Activated naive CD4-positive, alpha-beta T cell treated with anti-CD3 and anti-CD28 coated beads, Interleukin-2, amount 50 U/mL, for 24 hours (primary cell): ENCODE data around the gene FIBCD1.

ENCODE experiments used
- H3K27ac Mint-ChIP-seq: one replicate; pipeline ENCODE4 v1.8.0; 2021; ENCODE audit warnings: mild to moderate bottlenecking, mixed read lengths
- H3K27me3 Mint-ChIP-seq: one replicate; pipeline ENCODE4 v1.8.0; 2021; ENCODE audit warnings: mixed read lengths
- H3K36me3 Mint-ChIP-seq: one replicate; pipeline ENCODE4 v1.8.0; 2021; ENCODE audit warnings: mixed read lengths
- H3K4me1 Mint-ChIP-seq: one replicate; pipeline ENCODE4 v1.8.0; 2021; ENCODE audit warnings: mixed read lengths
- H3K4me3 Mint-ChIP-seq: one replicate; pipeline ENCODE4 v1.8.0; 2021; ENCODE audit warnings: mild to moderate bottlenecking, mixed read lengths
- H3K9me3 Mint-ChIP-seq: one replicate; pipeline ENCODE4 v1.8.0; 2021; ENCODE audit warnings: mixed read lengths

Gene FIBCD1

DNA sequence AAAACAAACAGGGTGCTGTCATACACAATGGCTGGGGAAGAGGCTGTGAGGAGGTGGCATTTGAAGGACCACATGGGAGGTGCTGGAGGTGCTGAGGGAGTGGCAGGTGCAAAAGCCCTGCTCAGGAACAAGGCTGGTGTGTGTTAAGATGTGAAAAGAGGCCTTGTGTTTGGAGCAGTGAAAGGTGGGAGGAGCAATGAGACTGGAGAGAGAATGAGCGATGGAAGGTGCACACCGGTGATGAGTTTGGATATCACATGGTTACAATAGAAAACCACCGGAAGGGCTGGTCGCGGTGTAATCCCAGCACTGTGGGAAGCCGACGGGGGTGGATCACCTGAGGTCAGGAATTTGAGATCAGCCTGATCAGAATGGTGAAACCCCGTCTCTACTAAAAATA, 9.2 kb upstream of the FIBCD1 start:
- H3K4me3 Mint-ChIP-seq: no peak overlapping the region
- H3K4me1 Mint-ChIP-seq: no peaks in the 10 kb centered on the region
- H3K27me3 Mint-ChIP-seq: peaks cover 28% of the 10 kb centered on the region
- H3K36me3 Mint-ChIP-seq: no peaks in the 10 kb centered on the region
- H3K27ac Mint-ChIP-seq: no peak overlapping the region
- H3K9me3 Mint-ChIP-seq: no peaks in the 10 kb centered on the region

DNA sequence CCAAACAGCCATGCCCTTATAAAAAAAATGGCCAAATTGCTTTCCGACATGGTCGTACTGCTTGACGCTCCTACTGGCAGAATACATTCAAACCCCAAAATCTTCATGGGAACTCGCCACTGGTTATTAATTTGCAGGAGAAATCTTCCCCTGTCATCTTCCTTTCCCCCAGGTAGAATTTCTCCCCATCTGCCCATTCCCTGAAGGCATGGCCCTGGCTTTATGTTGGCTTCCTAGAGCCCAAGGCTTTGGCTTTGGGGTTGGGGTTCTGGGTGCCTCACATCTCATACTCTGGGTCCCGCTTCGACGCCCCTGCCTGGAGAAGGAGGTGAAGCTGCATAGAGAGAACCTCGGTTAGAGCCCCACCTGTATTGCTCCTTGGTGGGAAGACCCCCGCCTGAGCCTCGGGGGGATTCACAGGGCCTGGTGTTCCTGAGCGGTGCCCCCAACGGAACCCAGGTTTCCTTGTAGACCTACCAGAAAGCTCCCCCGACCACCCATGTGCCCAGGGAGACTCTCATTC, 8.6 kb upstream of the FIBCD1 start:
- H3K4me1 Mint-ChIP-seq: no peaks in the 10 kb centered on the region
- H3K36me3 Mint-ChIP-seq: no peaks in the 10 kb centered on the region
- H3K9me3 Mint-ChIP-seq: no peaks in the 10 kb centered on the region
- no peak overlapping the region for H3K4me3 Mint-ChIP-seq
- H3K27ac Mint-ChIP-seq: no peak overlapping the region
- H3K27me3 Mint-ChIP-seq: peaks cover 28% of the 10 kb centered on the region

GRCh38 chr9:130946766-130947617, 7.9 kb upstream of the FIBCD1 start:
- Mint-ChIP-seq H3K4me1 (no peaks in the 10 kb centered on the region), H3K9me3 (no peaks in the 10 kb centered on the region), H3K36me3 (no peaks in the 10 kb centered on the region), H3K27me3 (peaks cover 25% of the 10 kb centered on the region), H3K4me3 (no peak overlapping the region), H3K27ac (no peak overlapping the region)

DNA sequence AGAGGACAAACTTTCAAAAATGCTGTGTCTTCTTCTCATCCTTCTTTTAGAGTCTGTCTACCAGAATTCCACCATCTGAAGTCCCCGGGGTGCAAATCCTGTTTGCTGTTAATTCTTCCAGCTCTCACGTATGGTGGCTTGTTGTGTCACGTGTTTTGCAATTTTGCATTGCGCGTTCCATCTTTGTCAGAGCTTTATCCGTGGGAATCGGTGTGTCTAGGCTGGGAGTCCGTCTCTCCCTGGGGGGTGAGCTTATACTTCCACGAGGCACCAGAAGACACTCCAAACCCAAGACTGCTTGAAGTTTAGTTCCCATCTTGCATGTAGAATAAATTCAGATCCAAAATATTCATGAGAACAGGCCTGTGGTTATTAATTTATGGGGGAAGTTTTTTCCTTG, 6.1 kb upstream of the FIBCD1 start:
- no peak overlapping the region for H3K4me3 Mint-ChIP-seq
- peaks cover 40% of the 10 kb centered on the region for H3K27me3 Mint-ChIP-seq
- no peaks in the 10 kb centered on the region for H3K9me3 Mint-ChIP-seq
- no peaks in the 10 kb centered on the region for H3K36me3 Mint-ChIP-seq
- H3K4me1 Mint-ChIP-seq: peaks cover 6% of the 10 kb centered on the region
- H3K27ac Mint-ChIP-seq: no peak overlapping the region

GRCh38 chr9:130944510-130945058, 5.5 kb upstream of the FIBCD1 start:
- H3K27me3 Mint-ChIP-seq: peaks cover 40% of the 10 kb centered on the region

DNA sequence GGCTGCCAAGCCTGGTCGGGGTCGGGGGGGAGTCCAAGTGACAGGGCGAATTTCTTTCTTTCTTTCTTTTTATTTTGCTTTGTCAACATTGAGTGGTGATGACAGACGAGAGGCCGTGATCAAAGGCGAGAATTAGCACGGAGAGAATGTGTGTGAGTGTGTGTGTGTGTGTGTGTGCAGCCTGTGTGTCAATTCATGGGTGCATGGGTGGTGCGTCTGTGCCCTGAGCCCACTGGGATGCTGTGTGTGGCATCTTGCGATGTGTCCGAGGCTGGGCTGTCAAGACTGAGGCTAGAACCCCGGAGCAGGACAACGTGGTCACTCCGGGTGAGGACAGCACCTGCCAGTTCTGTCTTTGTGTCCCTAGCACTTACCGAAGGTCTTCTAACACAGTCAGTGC, 4.7 kb upstream of the FIBCD1 start:
- Mint-ChIP-seq H3K36me3 (no peaks in the 10 kb centered on the region), H3K9me3 (no peaks in the 10 kb centered on the region), H3K27me3 (peaks cover 38% of the 10 kb centered on the region), H3K4me1 (peaks cover 6% of the 10 kb centered on the region), H3K27ac (no peak overlapping the region), H3K4me3 (no peak overlapping the region)

More at GRCh38 chr9:130944510-130945058, 5.5 kb upstream of the FIBCD1 start:
- Mint-ChIP-seq H3K27ac (no peak overlapping the region), H3K4me1 (peaks cover 6% of the 10 kb centered on the region), H3K36me3 (no peaks in the 10 kb centered on the region), H3K9me3 (no peaks in the 10 kb centered on the region), H3K4me3 (no peak overlapping the region)

GRCh38 chr9:130943221-130943620, 4.2 kb upstream of the FIBCD1 start:
- Mint-ChIP-seq H3K27me3 (peaks cover 37% of the 10 kb centered on the region), H3K4me1 (peaks cover 6% of the 10 kb centered on the region), H3K27ac (no peak overlapping the region), H3K4me3 (no peak overlapping the region), H3K9me3 (no peaks in the 10 kb centered on the region), H3K36me3 (no peaks in the 10 kb centered on the region)

- H3K27ac Mint-ChIP-seq: no peak overlapping the region
- H3K36me3 Mint-ChIP-seq: no peaks in the 10 kb centered on the region
- peaks cover 38% of the 10 kb centered on the region for H3K27me3 Mint-ChIP-seq
- no peaks in the 10 kb centered on the region for H3K9me3 Mint-ChIP-seq
- H3K4me3 Mint-ChIP-seq: no peak overlapping the region
- peaks cover 6% of the 10 kb centered on the region for H3K4me1 Mint-ChIP-seq
These were observed 3.6 kb upstream of the FIBCD1 start for GRCh38 chr9:130942679-130943078.

DNA sequence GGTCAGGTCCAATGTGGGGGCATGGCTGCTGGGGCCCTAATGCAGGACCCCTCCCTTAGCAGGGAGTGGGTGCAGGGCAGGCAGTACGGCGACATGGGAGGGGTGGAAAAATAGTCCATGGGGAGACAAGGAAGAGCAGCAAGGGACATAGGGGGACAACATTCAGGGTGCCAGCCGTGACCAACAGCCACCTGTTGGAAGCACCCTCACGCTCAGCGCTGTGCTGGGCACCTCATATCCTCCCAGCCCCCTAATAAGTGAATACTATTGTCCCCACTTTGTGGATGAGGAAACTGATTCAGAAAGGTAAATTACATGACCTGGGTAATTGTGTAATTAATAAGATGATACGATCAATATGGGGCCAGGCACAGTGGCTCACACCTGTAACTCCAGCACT, 3.0 kb upstream of the FIBCD1 start:
- H3K36me3 Mint-ChIP-seq: no peaks in the 10 kb centered on the region
- no peak overlapping the region for H3K4me3 Mint-ChIP-seq
- peaks cover 38% of the 10 kb centered on the region for H3K27me3 Mint-ChIP-seq
- H3K27ac Mint-ChIP-seq: no peak overlapping the region
- H3K9me3 Mint-ChIP-seq: no peaks in the 10 kb centered on the region
- H3K4me1 Mint-ChIP-seq: peaks cover 7% of the 10 kb centered on the region

GRCh38 chr9:130940693-130941576, 1.9 kb upstream of the FIBCD1 start:
- Mint-ChIP-seq H3K27me3 (peaks cover 40% of the 10 kb centered on the region), H3K4me3 (peak overlapping the region; percentile 33), H3K4me1 (peaks cover 12% of the 10 kb centered on the region), H3K9me3 (no peaks in the 10 kb centered on the region), H3K36me3 (no peaks in the 10 kb centered on the region), H3K27ac (no peak overlapping the region)

DNA sequence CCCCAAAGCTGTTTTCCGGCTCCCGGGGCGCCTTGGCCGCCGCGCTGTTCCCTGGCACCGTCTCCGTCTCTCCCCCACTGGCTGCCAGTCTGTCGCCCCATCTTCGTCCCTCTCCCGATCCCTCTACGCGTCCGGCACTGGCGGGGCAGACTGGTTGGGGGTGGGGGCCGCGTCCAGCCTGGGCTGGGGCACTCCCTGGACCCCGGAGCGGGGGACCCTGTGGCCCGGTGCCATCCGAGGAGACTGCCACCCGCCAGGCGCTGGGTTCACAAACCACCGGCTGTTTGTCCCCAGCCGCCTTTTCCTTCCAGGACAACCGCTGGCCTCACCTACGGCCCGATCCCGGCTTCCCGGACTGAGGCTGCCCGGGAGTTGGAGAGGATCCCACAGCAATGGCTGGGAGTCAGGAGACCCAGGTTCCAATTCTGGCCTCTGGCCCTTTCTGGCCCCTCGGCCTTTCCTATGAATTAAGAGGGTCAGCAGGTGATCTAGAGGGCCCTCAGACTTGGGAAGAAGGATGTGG, 1.0 kb upstream of the FIBCD1 start:
- Mint-ChIP-seq H3K27me3 (peaks cover 38% of the 10 kb centered on the region), H3K4me3 (no peak overlapping the region), H3K36me3 (no peaks in the 10 kb centered on the region), H3K4me1 (peaks cover 12% of the 10 kb centered on the region), H3K9me3 (no peaks in the 10 kb centered on the region), H3K27ac (no peak overlapping the region)

GRCh38 chr9:130939405-130940026, 469 bp upstream of the FIBCD1 start:
- peak overlapping the region; percentile 11 for H3K4me3 Mint-ChIP-seq
- H3K27me3 Mint-ChIP-seq: peaks cover 44% of the 10 kb centered on the region
- no peak overlapping the region for H3K27ac Mint-ChIP-seq
- peaks cover 12% of the 10 kb centered on the region for H3K4me1 Mint-ChIP-seq
- H3K36me3 Mint-ChIP-seq: no peaks in the 10 kb centered on the region
- no peaks in the 10 kb centered on the region for H3K9me3 Mint-ChIP-seq

- Mint-ChIP-seq H3K36me3 (no peaks in the 10 kb centered on the region), H3K4me3 (no peak overlapping the region), H3K27me3 (peaks cover 41% of the 10 kb centered on the region), H3K4me1 (peaks cover 12% of the 10 kb centered on the region), H3K27ac (no peak overlapping the region), H3K9me3 (no peaks in the 10 kb centered on the region)
These were observed 829 bp downstream of the FIBCD1 start for GRCh38 chr9:130938184-130938651.

GRCh38 chr9:130937146-130938076, 1.6 kb downstream of the FIBCD1 start:
- Mint-ChIP-seq H3K27ac (peak overlapping the region; percentile 57), H3K9me3 (no peaks in the 10 kb centered on the region), H3K4me1 (peaks cover 12% of the 10 kb centered on the region), H3K27me3 (peaks cover 47% of the 10 kb centered on the region), H3K4me3 (no peak overlapping the region), H3K36me3 (no peaks in the 10 kb centered on the region)
